Mesendoderm (in vitro differentiated cells): Measurements from ENCODE around the gene MZF1.

ENCODE experiments used
- DNase-seq: peaks from one replicate; pipeline ENCODE4 v3.0.0; 2013
- H2AK5ac ChIP-seq: 2 replicates; pipeline ENCODE4 v1.6.1; 2013; ENCODE audit warnings: low read length, inconsistent platforms
- H2BK120ac ChIP-seq: 2 replicates; pipeline ENCODE4 v1.6.1; 2013; ENCODE audit warnings: low read depth, mild to moderate bottlenecking, low read length, moderate library complexity, mixed read lengths
- H2BK15ac ChIP-seq: replicated peaks from 2 replicates; pipeline ENCODE4 v1.6.1; 2013; ENCODE audit warnings: low read depth, mild to moderate bottlenecking, moderate library complexity
- H2BK5ac ChIP-seq: 2 replicates; pipeline ENCODE4 v1.6.1; 2013; ENCODE audit warnings: low read length, inconsistent platforms
- H3K18ac ChIP-seq: 2 replicates; pipeline ENCODE4 v1.6.1; 2013; ENCODE audit warnings: mild to moderate bottlenecking, low read length, mixed read lengths
- H3K23ac ChIP-seq: one replicate; pipeline ENCODE4 v1.6.1; 2013; ENCODE audit warnings: low read length
- H3K27ac ChIP-seq: 2 replicates; pipeline ENCODE4 v1.5.1; 2013; ENCODE audit warnings: low read depth, mild to moderate bottlenecking, inconsistent platforms, low read length, moderate library complexity
- H3K27me3 ChIP-seq: 2 replicates; pipeline ENCODE4 v1.6.1; 2013; ENCODE audit warnings: low read length, control low read depth, mild to moderate bottlenecking, inconsistent platforms; ENCODE audit not compliant: insufficient read depth, poor library complexity
- H3K36me3 ChIP-seq: 2 replicates; pipeline ENCODE4 v1.6.1; 2013; ENCODE audit warnings: low read length, inconsistent platforms; ENCODE audit not compliant: control insufficient read depth, insufficient read depth
- H3K4ac ChIP-seq: one replicate; pipeline ENCODE4 v1.6.1; 2013; ENCODE audit warnings: low read depth, mild to moderate bottlenecking, low read length, moderate library complexity
- H3K4me1 ChIP-seq: 2 replicates; pipeline ENCODE4 v1.6.1; 2013; ENCODE audit warnings: low read depth, low read length, inconsistent platforms; ENCODE audit not compliant: control insufficient read depth
- H3K4me2 ChIP-seq: 2 replicates; pipeline ENCODE4 v1.6.1; 2013; ENCODE audit warnings: low read length
- H3K4me3 ChIP-seq: 2 replicates; pipeline ENCODE4 v1.5.1; 2013; ENCODE audit warnings: mild to moderate bottlenecking, low read length
- H3K56ac ChIP-seq: one replicate; pipeline ENCODE4 v1.6.1; 2013; ENCODE audit warnings: low read length
- H3K79me1 ChIP-seq: 2 replicates; pipeline ENCODE4 v1.6.1; 2013; ENCODE audit warnings: low read length, inconsistent platforms
- H3K79me2 ChIP-seq: 2 replicates; pipeline ENCODE4 v1.6.1; 2013; ENCODE audit warnings: mild to moderate bottlenecking, low read length; ENCODE audit not compliant: control insufficient read depth, insufficient read depth
- H3K9ac ChIP-seq: 2 replicates; pipeline ENCODE4 v1.6.1; 2013; ENCODE audit warnings: low read length, inconsistent platforms
- H4K5ac ChIP-seq: one replicate; pipeline ENCODE4 v1.6.1; 2013; ENCODE audit warnings: low read length
- H4K8ac ChIP-seq: one replicate; pipeline ENCODE4 v1.6.1; 2013; ENCODE audit warnings: low read depth, mild to moderate bottlenecking, control low read depth, low read length, moderate library complexity
- WGBS: extraction: QIAGEN DNeasy Blood & Tissue Kit; methylation state at CpG from one replicate; pipeline ENCODE4 v1.1.7; 2013; ENCODE audit warnings: low lambda C conversion rate, missing lambda C conversion rate; ENCODE audit not compliant: insufficient coverage; ENCODE audit errors: extremely low coverage; 5-methylcytosine and 5-hydroxymethylcytosine counted together

Gene MZF1

DNA sequence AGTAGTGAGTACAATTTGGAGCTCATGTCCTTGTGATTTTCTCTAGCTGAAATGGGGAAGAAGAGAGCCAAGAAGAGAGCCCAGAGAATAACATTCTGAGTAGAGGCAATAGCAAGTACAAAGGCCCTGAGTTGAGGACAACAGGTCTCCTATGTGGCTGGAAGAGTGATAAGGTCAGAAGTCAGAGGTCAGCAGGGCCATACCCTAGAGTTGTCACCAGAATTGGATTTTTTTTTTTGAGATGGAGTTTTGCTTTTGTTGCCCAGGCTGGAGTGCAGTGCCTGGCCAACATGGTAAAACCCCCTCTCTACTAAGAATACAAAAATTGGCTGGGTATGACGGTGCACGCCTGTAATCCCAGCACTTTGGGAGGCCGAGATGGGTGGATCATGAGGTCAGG is 37.3 kb downstream of the MZF1 start:
- Histone ChIP-seq H3K4ac (no peak overlapping the region), H3K4me1 (no peaks in the 10 kb centered on the region), H4K5ac (no peak overlapping the region), H3K27ac (no peak overlapping the region), H3K4me3 (no peak overlapping the region), H3K56ac (no peak overlapping the region), H3K23ac (no peak overlapping the region), H3K4me2 (no peak overlapping the region), H2BK15ac (no peak overlapping the region), H3K9ac (no peak overlapping the region), H3K79me1 (no peaks in the 10 kb centered on the region), H3K27me3 (no peaks in the 10 kb centered on the region), H4K8ac (no peak overlapping the region), H3K79me2 (no peaks in the 10 kb centered on the region), H2BK5ac (no peak overlapping the region), H3K36me3 (no peaks in the 10 kb centered on the region), H2AK5ac (no peak overlapping the region), H2BK120ac (no peak overlapping the region), H3K18ac (no peak overlapping the region)
- no CpG with 5 or more reads among the region's 3 CpGs for WGBS
- no peak for DNase-seq

DNA sequence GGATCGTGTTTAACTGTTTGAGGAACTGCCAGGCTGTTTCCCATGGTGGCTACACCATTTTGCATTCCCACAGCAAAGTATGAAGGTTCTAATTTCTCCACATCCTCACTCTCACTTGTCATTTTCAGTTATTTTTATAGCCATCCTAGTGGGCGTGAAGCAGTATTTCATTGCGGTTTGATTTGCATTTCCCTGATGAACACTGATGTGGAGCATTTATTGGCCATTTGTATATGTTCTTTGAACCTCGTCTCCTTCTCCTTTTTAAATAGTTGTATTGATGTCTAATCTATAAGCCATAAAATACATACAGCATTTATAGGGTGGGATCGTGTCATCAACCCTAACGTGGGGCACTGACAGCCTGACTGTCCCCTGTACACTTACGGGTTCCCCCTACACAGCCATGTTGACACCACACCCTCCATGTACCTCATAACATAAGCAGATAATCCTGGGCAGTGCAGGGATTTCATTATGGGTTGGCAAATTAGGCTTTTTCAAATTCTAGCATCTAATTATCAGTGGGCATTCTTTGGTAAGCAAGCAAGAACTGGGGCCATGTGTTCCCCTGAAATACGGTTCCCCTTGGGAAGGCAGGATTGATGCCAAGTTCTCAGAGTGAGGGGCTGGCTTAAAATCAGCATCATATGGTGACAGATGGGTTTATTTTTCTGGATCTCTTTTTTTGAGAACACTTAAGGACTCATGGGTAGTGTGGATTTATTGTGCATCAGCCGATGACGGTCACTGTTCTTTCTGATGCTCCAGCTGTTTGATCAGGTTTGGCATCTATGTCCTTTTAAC is 41.9 kb downstream of the MZF1 start:
- H3K4me2 ChIP-seq = no peak overlapping the region
- H3K4me1 ChIP-seq = no peaks in the 10 kb centered on the region
- H3K9ac ChIP-seq = no peak overlapping the region
- no peak overlapping the region for H3K18ac ChIP-seq
- no peak overlapping the region for H2BK15ac ChIP-seq
- no peak overlapping the region for H3K4ac ChIP-seq
- H3K56ac ChIP-seq = no peak overlapping the region
- no peak overlapping the region for H4K8ac ChIP-seq
- WGBS = no CpG with 5 or more reads among the region's 10 CpGs
- no peak overlapping the region for H4K5ac ChIP-seq
- no peaks in the 10 kb centered on the region for H3K79me1 ChIP-seq
- H3K27me3 ChIP-seq = no peaks in the 10 kb centered on the region
- H2BK5ac ChIP-seq = no peak overlapping the region
- no peaks in the 10 kb centered on the region for H3K79me2 ChIP-seq
- H3K4me3 ChIP-seq = no peak overlapping the region
- H3K36me3 ChIP-seq = no peaks in the 10 kb centered on the region
- H2AK5ac ChIP-seq = no peak overlapping the region
- no peak overlapping the region for H3K27ac ChIP-seq
- no peak overlapping the region for H2BK120ac ChIP-seq
- DNase-seq = no peak
- H3K23ac ChIP-seq = no peak overlapping the region

DNA sequence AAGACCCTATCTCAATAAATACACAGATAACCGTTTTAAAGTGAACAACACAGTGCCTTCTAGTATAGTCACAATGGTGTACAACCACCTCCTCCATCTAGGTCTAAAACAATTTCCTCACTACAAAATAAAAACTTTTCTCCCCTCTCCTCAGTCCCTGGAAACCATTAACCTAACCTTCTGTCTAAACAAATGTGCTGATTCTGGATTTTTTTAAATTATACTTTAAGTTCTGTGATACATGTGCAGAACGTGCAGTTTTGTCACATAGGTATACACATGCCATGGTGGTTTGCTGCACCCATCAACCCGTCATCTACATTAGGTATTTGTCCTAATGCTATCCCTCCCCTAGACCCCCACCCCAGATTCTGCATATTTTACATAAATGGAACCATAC is 43.7 kb downstream of the MZF1 start:
- Histone ChIP-seq H2AK5ac (no peak overlapping the region), H2BK5ac (no peak overlapping the region), H2BK120ac (no peak overlapping the region), H3K18ac (no peak overlapping the region), H3K4me3 (no peak overlapping the region), H3K27me3 (no peaks in the 10 kb centered on the region), H3K27ac (no peak overlapping the region), H3K79me2 (no peaks in the 10 kb centered on the region), H4K5ac (no peak overlapping the region), H3K56ac (no peak overlapping the region), H3K36me3 (no peaks in the 10 kb centered on the region), H3K4me2 (no peak overlapping the region), H2BK15ac (no peak overlapping the region), H3K4ac (no peak overlapping the region), H4K8ac (no peak overlapping the region), H3K23ac (no peak overlapping the region), H3K9ac (no peak overlapping the region), H3K79me1 (no peaks in the 10 kb centered on the region), H3K4me1 (no peaks in the 10 kb centered on the region)
- WGBS = no CpG with 5 or more reads among the region's 3 CpGs
- DNase-seq = no peak

DNA sequence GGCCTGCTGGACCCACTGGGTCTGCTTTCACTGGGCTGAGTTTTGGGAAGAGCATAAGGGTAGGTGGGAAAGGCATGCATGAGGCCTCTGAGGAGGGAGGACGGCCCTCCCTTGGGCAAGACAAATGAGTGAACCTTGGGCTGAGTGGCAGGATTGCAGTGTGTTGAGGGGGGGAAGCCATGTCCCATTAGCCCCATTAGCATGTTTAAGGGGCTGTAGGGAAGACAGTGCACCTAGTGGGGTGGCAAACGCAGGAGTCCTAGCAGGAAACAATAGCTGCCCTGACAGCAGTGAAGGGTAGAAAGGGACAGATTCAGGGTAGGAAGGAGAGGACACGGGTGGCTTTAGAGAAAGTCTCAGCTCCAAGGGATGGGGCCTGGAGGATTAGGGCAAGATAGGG is 50.4 kb downstream of the MZF1 start:
- Histone ChIP-seq H4K8ac (no peak overlapping the region), H3K4me3 (no peak overlapping the region), H3K36me3 (no peaks in the 10 kb centered on the region), H3K4ac (no peak overlapping the region), H3K4me2 (no peak overlapping the region), H3K79me2 (peaks cover 11% of the 10 kb centered on the region), H3K27ac (no peak overlapping the region), H3K23ac (no peak overlapping the region), H3K79me1 (peaks cover 9% of the 10 kb centered on the region), H3K4me1 (peaks cover 7% of the 10 kb centered on the region), H4K5ac (no peak overlapping the region), H3K18ac (no peak overlapping the region), H3K27me3 (no peaks in the 10 kb centered on the region), H3K9ac (no peak overlapping the region), H2AK5ac (no peak overlapping the region), H2BK5ac (no peak overlapping the region), H2BK120ac (no peak overlapping the region), H3K56ac (peak overlapping the region; percentile 25), H2BK15ac (no peak overlapping the region)
- DNase-seq = no peak
- no CpG with 5 or more reads among the region's 3 CpGs for WGBS

DNA sequence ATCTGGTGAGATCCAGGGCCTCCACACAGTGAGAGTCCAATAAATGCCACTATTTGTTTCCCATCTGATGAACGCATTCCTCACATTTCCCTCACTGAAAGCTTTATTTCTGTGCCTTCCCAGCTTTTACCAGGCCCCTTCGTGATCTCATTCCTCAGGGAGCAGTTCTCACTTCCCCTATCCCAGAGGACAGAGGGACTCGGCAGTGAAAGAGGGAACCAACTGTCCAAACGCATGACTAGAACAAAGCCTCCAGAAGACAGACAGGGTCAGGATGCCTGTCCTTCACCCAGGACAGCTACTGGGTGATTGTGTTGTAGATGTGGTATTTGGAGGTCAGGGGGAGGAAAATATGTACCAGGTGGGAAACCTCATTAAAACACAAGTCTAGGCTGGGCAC is 51.5 kb downstream of the MZF1 start:
- Histone ChIP-seq H3K9ac (peak overlapping the region; percentile 51), H3K27ac (no peak overlapping the region), H3K4me2 (no peak overlapping the region), H3K27me3 (no peaks in the 10 kb centered on the region), H2BK5ac (no peak overlapping the region), H2AK5ac (peak overlapping the region; percentile 58), H2BK15ac (no peak overlapping the region), H3K56ac (peak overlapping the region; percentile 64), H4K8ac (no peak overlapping the region), H3K4me3 (no peak overlapping the region), H3K23ac (no peak overlapping the region), H3K79me1 (peaks cover 12% of the 10 kb centered on the region), H3K79me2 (peaks cover 14% of the 10 kb centered on the region), H4K5ac (no peak overlapping the region), H3K36me3 (peaks cover 2% of the 10 kb centered on the region), H3K4me1 (peaks cover 7% of the 10 kb centered on the region), H3K18ac (no peak overlapping the region), H3K4ac (no peak overlapping the region), H2BK120ac (no peak overlapping the region)
- no peak for DNase-seq
- WGBS = no CpG with 5 or more reads among the region's 4 CpGs

DNA sequence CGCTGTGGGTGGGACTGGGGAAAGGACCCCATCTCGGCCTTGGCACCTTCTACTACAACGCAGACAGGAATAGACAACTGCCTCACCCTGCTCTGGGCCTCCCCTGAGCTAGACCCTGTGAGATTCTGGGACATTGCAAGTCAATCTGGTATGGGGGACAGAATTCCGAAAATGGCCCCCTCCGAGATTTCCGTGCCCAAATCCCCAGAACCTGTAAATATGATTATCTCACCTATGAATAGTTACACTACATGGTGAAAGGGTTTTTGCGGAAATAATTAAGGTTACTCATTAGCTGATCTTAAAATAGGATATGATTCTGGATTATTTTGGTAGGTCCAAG is 52.9 kb downstream of the MZF1 start:
- peak overlapping the region; percentile 9 for H3K4ac ChIP-seq
- H3K56ac ChIP-seq = peak overlapping the region; percentile 97
- no CpG with 5 or more reads among the region's 7 CpGs for WGBS
- H2BK5ac ChIP-seq = peak overlapping the region; percentile 52
- peaks cover 5% of the 10 kb centered on the region for H3K36me3 ChIP-seq
- H3K23ac ChIP-seq = no peak overlapping the region
- H4K8ac ChIP-seq = no peak overlapping the region
- no peak overlapping the region for H2BK15ac ChIP-seq
- H3K4me1 ChIP-seq = peaks cover 7% of the 10 kb centered on the region
- peak overlapping the region; percentile 90 for H3K9ac ChIP-seq
- no peak overlapping the region for H2AK5ac ChIP-seq
- peak overlapping the region; percentile 62 for H3K4me3 ChIP-seq
- peak overlapping the region; percentile 93 for H3K4me2 ChIP-seq
- H3K27ac ChIP-seq = peak overlapping the region; percentile 95
- H3K18ac ChIP-seq = peak overlapping the region; percentile 1
- H3K79me1 ChIP-seq = peaks cover 18% of the 10 kb centered on the region
- no peak for DNase-seq
- H2BK120ac ChIP-seq = no peak overlapping the region
- peaks cover 14% of the 10 kb centered on the region for H3K79me2 ChIP-seq
- H3K27me3 ChIP-seq = no peaks in the 10 kb centered on the region
- H4K5ac ChIP-seq = peak overlapping the region; percentile 60
